Chondrocyte (in vitro differentiated cells): Measurements from ENCODE around the gene ADCY5. TPM values are rescaled to one million over a fixed set of nuclear protein-coding genes. Genes with fewer than 3 reads are reported as not detected.

Experiments
- DNase-seq: peaks from one replicate; pipeline ENCODE4 v3.0.0; 2021; ENCODE audit warnings: mixed read lengths, low spot score
- H3K27ac Mint-ChIP-seq: one replicate; pipeline ENCODE4 v1.8.0; 2021; ENCODE audit warnings: mild to moderate bottlenecking, moderate library complexity, mixed read lengths; ENCODE audit not compliant: unreplicated experiment
- H3K27me3 Mint-ChIP-seq: 2 replicates; pipeline ENCODE4 v1.8.0; 2021; ENCODE audit warnings: low read depth, mixed read lengths
- H3K36me3 Mint-ChIP-seq: 2 replicates; pipeline ENCODE4 v1.8.0; 2021; ENCODE audit warnings: low read depth, mixed read lengths
- H3K4me1 Mint-ChIP-seq: 2 replicates; pipeline ENCODE4 v1.8.0; 2021; ENCODE audit warnings: low read depth, mild to moderate bottlenecking, mixed read lengths
- H3K4me3 Mint-ChIP-seq: one replicate; pipeline ENCODE4 v1.8.0; 2021; ENCODE audit warnings: mild to moderate bottlenecking, moderate library complexity, mixed read lengths; ENCODE audit not compliant: unreplicated experiment
- H3K9me3 Mint-ChIP-seq: 2 replicates; pipeline ENCODE4 v1.8.0; 2021; ENCODE audit warnings: low read depth, mixed read lengths
- total RNA-seq: library from RNA; stranded (reverse); gene quantifications from 3 replicates; pipeline ENCODE4 v1.2.1, GENCODE V29; 2021
- TF ChIP-seq, protein P1 (sequence below): fragments of 200-600 bp; sonication (generic); IDR thresholded peaks from 2 replicates; pipeline ENCODE4 v1.5.0; 2021; ENCODE audit warnings: antibody characterized with exemption, mild to moderate bottlenecking, moderate library complexity

ADCY5 gene
- total RNA-seq, 1 donor from 2014 or later: 8.0 TPM

DNA sequence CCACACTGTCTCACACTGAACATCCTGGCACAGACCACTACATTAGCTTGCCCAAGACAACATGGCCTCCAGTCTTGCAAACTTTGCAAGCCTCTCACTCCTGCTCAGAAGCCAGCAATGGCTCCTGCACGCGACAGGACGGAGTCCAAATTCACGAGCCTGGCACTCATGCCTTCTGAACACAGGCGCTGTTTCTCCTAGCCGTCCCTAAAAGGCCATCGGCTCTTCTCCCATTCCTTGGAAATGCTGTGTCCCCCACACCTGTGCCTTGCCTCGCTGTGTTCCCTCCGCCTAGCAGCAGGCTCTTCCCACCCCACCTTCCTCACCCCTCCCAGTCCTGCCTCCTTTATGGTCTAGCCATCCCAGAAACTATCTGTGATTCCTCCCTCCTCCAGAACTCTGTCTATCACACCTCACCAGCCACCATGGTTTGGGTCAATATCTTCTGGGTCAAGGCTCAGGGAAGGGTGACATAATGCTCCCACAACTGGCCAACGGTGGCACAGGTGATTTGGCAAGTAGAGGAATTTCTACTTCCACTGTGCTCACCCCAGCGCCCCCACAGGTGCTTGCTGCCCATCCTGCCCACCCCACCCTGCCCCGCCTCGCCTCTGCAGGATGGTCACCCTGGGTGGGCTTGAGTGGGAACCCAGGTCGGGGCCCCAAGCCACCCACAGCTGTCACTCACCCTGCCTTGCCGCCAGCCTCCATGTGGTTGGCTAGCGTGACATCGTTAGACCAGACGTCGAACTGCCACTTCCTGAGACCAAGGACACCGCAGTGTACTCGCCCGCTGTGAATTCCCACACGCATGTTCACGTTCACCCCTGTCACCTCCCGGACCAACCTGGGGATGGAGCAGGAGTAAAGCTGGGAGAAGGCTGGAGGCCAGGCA, 120.7 kb downstream of the ADCY5 start:
- Mint-ChIP-seq H3K27ac (no peak overlapping the region), H3K9me3 (no peaks in the 10 kb centered on the region), H3K36me3 (peaks cover 1% of the 10 kb centered on the region), H3K4me1 (peaks cover 13% of the 10 kb centered on the region), H3K27me3 (peaks cover 22% of the 10 kb centered on the region), H3K4me3 (no peak overlapping the region)
- peak; percentile 68 for DNase-seq
- TF ChIP-seq, protein P1, sequence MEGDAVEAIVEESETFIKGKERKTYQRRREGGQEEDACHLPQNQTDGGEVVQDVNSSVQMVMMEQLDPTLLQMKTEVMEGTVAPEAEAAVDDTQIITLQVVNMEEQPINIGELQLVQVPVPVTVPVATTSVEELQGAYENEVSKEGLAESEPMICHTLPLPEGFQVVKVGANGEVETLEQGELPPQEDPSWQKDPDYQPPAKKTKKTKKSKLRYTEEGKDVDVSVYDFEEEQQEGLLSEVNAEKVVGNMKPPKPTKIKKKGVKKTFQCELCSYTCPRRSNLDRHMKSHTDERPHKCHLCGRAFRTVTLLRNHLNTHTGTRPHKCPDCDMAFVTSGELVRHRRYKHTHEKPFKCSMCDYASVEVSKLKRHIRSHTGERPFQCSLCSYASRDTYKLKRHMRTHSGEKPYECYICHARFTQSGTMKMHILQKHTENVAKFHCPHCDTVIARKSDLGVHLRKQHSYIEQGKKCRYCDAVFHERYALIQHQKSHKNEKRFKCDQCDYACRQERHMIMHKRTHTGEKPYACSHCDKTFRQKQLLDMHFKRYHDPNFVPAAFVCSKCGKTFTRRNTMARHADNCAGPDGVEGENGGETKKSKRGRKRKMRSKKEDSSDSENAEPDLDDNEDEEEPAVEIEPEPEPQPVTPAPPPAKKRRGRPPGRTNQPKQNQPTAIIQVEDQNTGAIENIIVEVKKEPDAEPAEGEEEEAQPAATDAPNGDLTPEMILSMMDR: no peak

DNA sequence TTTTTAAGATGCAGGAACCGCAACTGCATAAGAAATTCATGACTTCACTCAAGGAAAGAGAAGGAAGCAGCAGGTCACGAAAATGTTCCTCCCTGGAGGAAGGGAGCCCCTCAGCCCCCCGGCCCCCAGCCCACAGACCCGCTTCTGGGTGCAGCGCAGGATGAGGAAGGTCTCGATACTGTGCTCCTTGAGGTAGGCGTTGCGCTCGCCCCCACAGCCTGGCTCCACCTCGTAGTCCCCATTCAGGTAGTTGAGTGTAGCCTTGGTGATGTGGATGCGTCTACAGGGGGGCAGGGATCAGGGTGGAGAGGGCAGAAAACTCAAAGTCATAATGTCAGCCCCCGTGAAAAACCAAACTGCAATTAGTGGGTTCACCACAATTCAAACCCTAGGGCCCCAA, 121.4 kb downstream of the ADCY5 start:
- Mint-ChIP-seq H3K27ac (no peak overlapping the region), H3K27me3 (peaks cover 25% of the 10 kb centered on the region), H3K9me3 (no peaks in the 10 kb centered on the region), H3K36me3 (peaks cover 1% of the 10 kb centered on the region), H3K4me1 (peaks cover 16% of the 10 kb centered on the region), H3K4me3 (no peak overlapping the region)
- DNase-seq: peak; percentile 70
- TF ChIP-seq, protein P1: no peak

DNA sequence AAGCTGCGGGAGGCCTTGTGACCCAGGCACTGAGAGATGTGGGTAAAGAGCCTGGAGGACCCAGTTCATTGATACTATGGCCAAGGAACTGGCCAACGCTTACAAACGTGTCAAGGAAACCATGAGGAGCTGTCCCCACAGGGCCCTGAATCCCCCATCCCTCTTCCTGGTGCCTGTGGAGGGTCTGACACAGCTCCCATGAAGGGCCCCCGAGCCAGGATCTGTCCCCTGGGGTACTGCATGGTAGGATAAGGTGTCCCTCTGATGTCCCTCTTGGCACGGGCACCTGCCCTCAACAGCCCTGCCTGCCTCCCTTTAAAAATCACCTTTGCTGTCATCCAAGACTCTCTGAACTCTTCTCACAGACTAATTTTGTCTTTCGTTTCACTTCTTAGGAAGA, 122.4 kb downstream of the ADCY5 start:
- Mint-ChIP-seq H3K4me1 (peaks cover 16% of the 10 kb centered on the region), H3K36me3 (peaks cover 1% of the 10 kb centered on the region), H3K9me3 (no peaks in the 10 kb centered on the region), H3K4me3 (no peak overlapping the region), H3K27ac (no peak overlapping the region), H3K27me3 (peaks cover 25% of the 10 kb centered on the region)
- peak; percentile 72 for DNase-seq
- TF ChIP-seq, protein P1: no peak

DNA sequence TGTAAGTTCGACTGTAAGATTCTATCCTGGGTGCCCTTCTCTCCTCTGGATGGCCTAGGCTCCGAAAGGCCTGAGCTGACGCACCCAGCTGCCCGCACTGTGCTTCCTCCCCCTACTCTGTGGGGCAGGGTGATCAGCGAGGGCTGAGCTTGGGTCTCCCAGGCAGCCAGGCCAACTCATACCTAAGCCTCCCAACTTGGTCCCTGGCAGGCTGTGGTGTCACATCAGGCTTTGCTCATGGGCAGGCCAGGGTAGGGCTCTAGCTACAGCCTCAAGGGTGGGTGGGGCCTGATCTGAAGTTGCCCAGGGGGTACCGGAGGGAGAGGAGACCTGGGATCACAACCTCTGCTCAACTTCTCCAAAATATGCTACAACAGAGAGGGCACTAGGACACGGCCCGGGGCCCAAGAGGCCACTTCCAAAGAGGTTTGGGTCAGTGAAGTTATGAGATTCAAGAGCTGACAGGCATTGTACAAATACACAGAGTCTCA, 123.1 kb downstream of the ADCY5 start:
- DNase-seq: peak; percentile 54
- Mint-ChIP-seq H3K27ac (no peak overlapping the region), H3K36me3 (peaks cover 1% of the 10 kb centered on the region), H3K4me3 (no peak overlapping the region), H3K4me1 (peaks cover 14% of the 10 kb centered on the region), H3K9me3 (no peaks in the 10 kb centered on the region), H3K27me3 (peaks cover 30% of the 10 kb centered on the region)
- TF ChIP-seq, protein P1: no peak

DNA sequence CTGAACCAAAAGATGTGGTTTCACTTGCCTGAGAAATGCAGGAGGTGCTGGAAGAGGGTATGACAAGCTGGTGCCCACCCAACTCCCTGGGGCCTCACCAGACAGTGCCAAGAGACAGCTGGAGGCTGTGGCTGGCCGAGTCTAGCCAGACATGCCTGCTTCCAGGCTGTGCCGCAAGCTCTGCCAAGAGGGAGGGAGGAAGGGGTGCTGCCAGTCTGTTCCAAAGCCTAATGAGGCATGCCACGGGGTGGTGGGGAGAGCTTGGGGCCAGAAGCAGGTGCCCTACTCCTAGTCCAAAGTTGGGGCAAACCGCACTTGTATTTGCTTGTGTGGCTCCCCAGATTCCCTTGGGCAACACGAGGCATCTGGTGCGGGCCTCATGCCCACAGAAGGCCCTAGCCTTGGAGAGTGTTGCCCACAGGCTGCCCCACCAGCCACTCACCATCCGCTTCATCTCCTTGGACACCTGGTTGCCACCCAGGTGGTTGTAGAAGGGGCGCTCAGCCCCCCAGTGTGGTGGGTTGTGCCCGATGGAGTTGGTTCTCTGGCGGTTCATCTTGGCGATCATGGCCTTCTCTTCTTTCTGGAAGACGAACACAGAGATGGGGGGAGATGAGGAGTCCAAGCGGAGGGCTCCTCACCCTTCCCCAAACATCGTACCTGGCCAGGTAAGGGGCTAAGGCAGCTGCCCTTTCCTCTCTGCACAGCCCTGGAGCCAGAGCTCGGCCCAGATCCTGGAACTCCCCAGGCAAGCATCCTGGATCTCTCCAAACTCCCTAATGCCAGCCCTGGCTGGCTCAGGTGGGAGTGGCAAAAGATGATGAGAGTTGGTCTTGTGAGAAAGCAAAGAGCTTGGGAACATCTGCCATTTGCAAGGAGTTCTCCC, 123.8 kb downstream of the ADCY5 start:
- H3K27ac Mint-ChIP-seq: no peak overlapping the region
- peaks cover 6% of the 10 kb centered on the region for H3K36me3 Mint-ChIP-seq
- TF ChIP-seq, protein P1: no peak
- H3K4me3 Mint-ChIP-seq: no peak overlapping the region
- no peaks in the 10 kb centered on the region for H3K9me3 Mint-ChIP-seq
- peaks cover 7% of the 10 kb centered on the region for H3K4me1 Mint-ChIP-seq
- DNase-seq: peak; percentile 73
- peaks cover 36% of the 10 kb centered on the region for H3K27me3 Mint-ChIP-seq
